Endothelial cell of umbilical vein (primary cell): ENCODE data around the gene SNPH. TPM values are rescaled to one million over a fixed set of nuclear protein-coding genes. Genes with fewer than 3 reads are reported as not detected.

Experiments
- BruUV-seq: library from RNA; stranded (reverse); fragments of 400-500 nt; replicated peaks from 2 replicates; lab custom pipeline; 2021; lab: Mats Ljungman, UMichigan
- CTCF ChIA-PET: fragments of 300-600, 350-600 bp; sonication (Branson Sonifier 250); formaldehyde crosslinking; loops from one replicate; lab custom pipeline; 2021; ENCODE audit warnings: antibody characterized with exemption, inconsistent platforms; lab: Charles Lee
- POLR2A ChIA-PET: fragments of 300-600, 350-600 bp; sonication (Branson Sonifier 250); formaldehyde crosslinking; loops from one replicate; lab custom pipeline; 2021; ENCODE audit warnings: antibody characterized with exemption, inconsistent platforms; lab: Charles Lee
- DNase-seq: peaks from one replicate; pipeline ENCODE4 v3.0.0-alpha.2; 2011; ENCODE audit warnings: low read depth, low spot score
- FAIRE-seq: peaks from 2 replicates; lab custom pipeline; 2011; peaks lifted over from hg19 to GRCh38; lab: Jason Lieb, UNC
- H2AFZ ChIP-seq: 2 replicates; pipeline ENCODE4 v1.6.0; 2012; ENCODE audit warnings: low read depth, low read length, control low read depth, inconsistent platforms
- H3K27ac ChIP-seq: 2 replicates; pipeline ENCODE4 v1.5.1; 2011; ENCODE audit warnings: low read depth, mild to moderate bottlenecking, control low read depth, low read length, moderate library complexity; ENCODE audit not compliant: insufficient read depth
- H3K27me3 ChIP-seq, 2 experiments: 2 replicates each; pipeline versions ENCODE4 v1.6.0 to v1.6.1; 2011; ENCODE audit warnings: low read length in 2 of 2, mixed read lengths in 1 of 2; ENCODE audit not compliant: control insufficient read depth in 2 of 2, insufficient read depth in 2 of 2
- H3K36me3 ChIP-seq, 2 experiments: 2 replicates in 1 of 2; 3 replicates in 1 of 2; pipeline ENCODE4 v1.5.1; 2011; ENCODE audit warnings: low read length in 2 of 2, mild to moderate bottlenecking in 1 of 2, moderate library complexity in 1 of 2; ENCODE audit not compliant: control insufficient read depth in 2 of 2, insufficient read depth in 2 of 2; ENCODE audit errors: extremely low read depth in 1 of 2
- H3K4me1 ChIP-seq: 3 replicates; pipeline ENCODE4 v1.5.1; 2011; ENCODE audit warnings: mild to moderate bottlenecking, low read length; ENCODE audit not compliant: control insufficient read depth, insufficient read depth; ENCODE audit errors: extremely low read depth
- H3K4me2 ChIP-seq: 2 replicates; pipeline ENCODE4 v1.6.1; 2011; ENCODE audit warnings: low read length, control low read depth, mixed read lengths; ENCODE audit not compliant: insufficient read depth
- H3K4me3 ChIP-seq, 3 experiments: fragments of 200-600 bp in 1 of 3; sonication (generic), shearing (Covaris generic) in 1 of 3; replicated peaks in 1 of 3; 2 replicates each; pipeline ENCODE4 v1.5.1; 2011 to 2016; ENCODE audit warnings: control low read depth in 3 of 3, low read length in 3 of 3, mild to moderate bottlenecking in 2 of 3, inconsistent platforms in 1 of 3, low read depth in 1 of 3, moderate library complexity in 1 of 3; ENCODE audit not compliant: insufficient read depth in 1 of 3
- H3K79me2 ChIP-seq: 2 replicates; pipeline ENCODE4 v1.6.0; 2012; ENCODE audit warnings: low read length, inconsistent platforms; ENCODE audit not compliant: control insufficient read depth, insufficient read depth
- H3K9ac ChIP-seq: replicated peaks from 2 replicates; pipeline ENCODE3; 2011; ENCODE audit warnings: low read length, control low read depth; ENCODE audit not compliant: insufficient read depth; ENCODE audit errors: extremely low read depth
- H3K9me1 ChIP-seq: replicated peaks from 3 replicates; pipeline ENCODE4 v1.6.0; 2011; ENCODE audit warnings: mild to moderate bottlenecking, low read length; ENCODE audit not compliant: control insufficient read depth, insufficient read depth; ENCODE audit errors: extremely low read depth
- H3K9me3 ChIP-seq: replicated peaks from 2 replicates; pipeline ENCODE4 v1.5.1; 2012; ENCODE audit warnings: low read length, inconsistent platforms; ENCODE audit not compliant: control insufficient read depth, insufficient read depth
- H4K20me1 ChIP-seq: replicated peaks from 2 replicates; pipeline ENCODE3; 2011; ENCODE audit warnings: mild to moderate bottlenecking, low read length; ENCODE audit not compliant: control insufficient read depth, insufficient read depth; ENCODE audit errors: extremely low read depth
- EZH2 ChIP-seq: IDR thresholded peaks from 2 replicates; pipeline ENCODE4 v1.6.1; 2012; ENCODE audit warnings: borderline replicate concordance, low read depth, mild to moderate bottlenecking, moderate library complexity, low read length, inconsistent platforms; ENCODE audit not compliant: severe bottlenecking
- FOS ChIP-seq: IDR thresholded peaks from 2 replicates; pipeline ENCODE4 v1.6.1; 2011; ENCODE audit warnings: mild to moderate bottlenecking, low read length, moderate library complexity, borderline replicate concordance; ENCODE audit not compliant: insufficient read depth
- GATA2 ChIP-seq: IDR thresholded peaks from 2 replicates; pipeline ENCODE4 v1.7.0; 2011; ENCODE audit warnings: low read depth, mild to moderate bottlenecking, moderate library complexity, mixed read lengths, low read length; ENCODE audit not compliant: insufficient read length, insufficient read depth
- JUN ChIP-seq: IDR thresholded peaks from 2 replicates; pipeline ENCODE4 v1.6.1; 2011; ENCODE audit warnings: borderline replicate concordance, low read depth; ENCODE audit not compliant: insufficient read length, insufficient read depth
- MYC ChIP-seq: IDR thresholded peaks from one replicate; pipeline ENCODE4 v1.6.1; 2011; ENCODE audit warnings: mild to moderate bottlenecking, low read depth, low read length
- POLR2A ChIP-seq: IDR thresholded peaks from 2 replicates; pipeline ENCODE4 v1.6.1; 2012; ENCODE audit warnings: low read depth, mild to moderate bottlenecking, control low read depth, low read length
- POLR2AphosphoS5 ChIP-seq: IDR thresholded peaks from 2 replicates; pipeline ENCODE4 v1.6.1; 2012; ENCODE audit warnings: low read depth, mild to moderate bottlenecking, control low read depth, low read length, moderate library complexity; ENCODE audit not compliant: insufficient read depth
- dilution Hi-C: fragments of 300-500 bp; cut with MboI; formaldehyde crosslinking; loops from one replicate; pipeline ENCODE4 v1.15.0; 2019; ENCODE audit warnings: low sequenced_read_pairs; ENCODE audit not compliant: extremely low pct_ligation_motif_present
- intact Hi-C: fragments of 100-400 bp; cut with micrococcal nuclease; formaldehyde crosslinking; loops from one replicate; pipeline ENCODE4 v1.10.0; 2022
- polyA plus RNA-seq, 4 experiments: library from polyadenylated mRNA; depleted of rRNA in 3 of 4; stranded (reverse) in 3 of 4; unstranded in 1 of 4; fragments of >200 nt; gene quantifications; 2 replicates each; pipeline versions ENCODE4 v1.2.1 to v1.2.3, GENCODE V29; 2011 to 2012; ENCODE audit warnings: missing spikeins in 1 of 4
- total RNA-seq: library from RNA; stranded (reverse); gene quantifications from 2 replicates; pipeline ENCODE4 v1.2.3, GENCODE V29; 2021
- TF ChIP-seq, protein P1 (sequence below): IDR thresholded peaks from 2 replicates; pipeline ENCODE4 v1.6.1; 2011; ENCODE audit not compliant: insufficient read depth, insufficient read length
- TF ChIP-seq, protein P2 (sequence below), 2 donors: IDR thresholded peaks; 1 replicate in 1 of 2; 2 replicates in 1 of 2; pipeline ENCODE4 v1.5.1; 2011; ENCODE audit warnings: low read length in 2 of 2, mild to moderate bottlenecking in 2 of 2, moderate library complexity in 2 of 2, control low read depth in 1 of 2, inconsistent platforms in 1 of 2, low read depth in 1 of 2; ENCODE audit not compliant: insufficient read depth in 1 of 2; ENCODE audit errors: extremely low read depth in 1 of 2

The SNPH gene
- total and polyA plus RNA-seq, 2 donors (not counting 3 experiments of a cell fraction or from before 2014, with no cell fraction given) = 2.3 to 5.5 TPM

DNA sequence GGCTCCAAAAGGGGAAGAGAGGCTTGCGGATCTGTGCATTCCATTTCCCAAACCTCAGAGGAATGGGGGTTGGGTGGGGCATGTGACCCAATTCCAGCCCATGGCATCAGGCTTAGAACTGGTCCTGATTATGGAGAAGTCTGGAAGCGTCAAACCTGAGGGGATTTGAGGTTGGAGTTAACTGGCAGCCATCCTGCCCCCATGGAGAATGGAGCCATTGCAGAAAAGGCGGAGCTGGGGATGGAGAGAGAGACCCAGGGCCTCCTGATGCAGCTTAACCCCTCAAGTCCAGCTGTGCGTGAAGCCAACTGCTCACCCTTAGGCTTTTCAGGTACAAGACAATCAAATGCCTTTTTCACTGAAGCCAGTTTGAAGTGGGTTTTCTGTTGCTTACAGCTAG is 72.7 kb downstream of the SNPH start:
- H3K27ac ChIP-seq = peak overlapping the region; percentile 93
- intact Hi-C loops = no loop called here
- ChIA-PET POLR2A (no interaction called here), CTCF (interaction anchor here (1.0 kb wide), 1 partner anchor 26 kb away, joined by 3 read pairs; no protein-coding TSS in a partner anchor)
- dilution Hi-C loops = no loop called here
- H3K9me1 ChIP-seq = no peaks in the 10 kb centered on the region
- H3K9ac ChIP-seq = no peak overlapping the region
- peaks cover 59% of the 10 kb centered on the region for H3K4me1 ChIP-seq
- BruUV-seq = no TSS peak
- DNase-seq (no peak), FAIRE-seq (no peak)
- H3K79me2 ChIP-seq = no peaks in the 10 kb centered on the region
- no peaks in the 10 kb centered on the region for H3K27me3 ChIP-seq
- no peaks in the 10 kb centered on the region for H3K36me3 ChIP-seq
- no peak overlapping the region for H2AFZ ChIP-seq
- H3K9me3 ChIP-seq = no peaks in the 10 kb centered on the region
- TF ChIP-seq EZH2 (no peak), FOS (no peak), POLR2A (no peak), GATA2 (no peak), MYC (no peak), JUN (no peak), POLR2AphosphoS5 (no peak)
- TF ChIP-seq, protein P1, sequence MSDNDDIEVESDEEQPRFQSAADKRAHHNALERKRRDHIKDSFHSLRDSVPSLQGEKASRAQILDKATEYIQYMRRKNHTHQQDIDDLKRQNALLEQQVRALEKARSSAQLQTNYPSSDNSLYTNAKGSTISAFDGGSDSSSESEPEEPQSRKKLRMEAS = no peak
- TF ChIP-seq, protein P2, sequence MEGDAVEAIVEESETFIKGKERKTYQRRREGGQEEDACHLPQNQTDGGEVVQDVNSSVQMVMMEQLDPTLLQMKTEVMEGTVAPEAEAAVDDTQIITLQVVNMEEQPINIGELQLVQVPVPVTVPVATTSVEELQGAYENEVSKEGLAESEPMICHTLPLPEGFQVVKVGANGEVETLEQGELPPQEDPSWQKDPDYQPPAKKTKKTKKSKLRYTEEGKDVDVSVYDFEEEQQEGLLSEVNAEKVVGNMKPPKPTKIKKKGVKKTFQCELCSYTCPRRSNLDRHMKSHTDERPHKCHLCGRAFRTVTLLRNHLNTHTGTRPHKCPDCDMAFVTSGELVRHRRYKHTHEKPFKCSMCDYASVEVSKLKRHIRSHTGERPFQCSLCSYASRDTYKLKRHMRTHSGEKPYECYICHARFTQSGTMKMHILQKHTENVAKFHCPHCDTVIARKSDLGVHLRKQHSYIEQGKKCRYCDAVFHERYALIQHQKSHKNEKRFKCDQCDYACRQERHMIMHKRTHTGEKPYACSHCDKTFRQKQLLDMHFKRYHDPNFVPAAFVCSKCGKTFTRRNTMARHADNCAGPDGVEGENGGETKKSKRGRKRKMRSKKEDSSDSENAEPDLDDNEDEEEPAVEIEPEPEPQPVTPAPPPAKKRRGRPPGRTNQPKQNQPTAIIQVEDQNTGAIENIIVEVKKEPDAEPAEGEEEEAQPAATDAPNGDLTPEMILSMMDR (IDR thresholded peaks at IDR 0.05; ENCODE audit: extremely low read depth in 1 of 2, insufficient read depth in 1 of 2, low read depth in 1 of 2, low read length in 2 of 2) = no peak
- H3K4me3 ChIP-seq = no peak overlapping the region
- H4K20me1 ChIP-seq = no peaks in the 10 kb centered on the region
- no peak overlapping the region for H3K4me2 ChIP-seq
